ENCODE measurements around the gene KLF3. TPM values are rescaled to one million over a fixed set of nuclear protein-coding genes. Genes with fewer than 3 reads are reported as not detected.

Gene KLF3
- total and polyA plus RNA-seq, 2 donors from 2014 or later = 9.3 to 87.7 TPM

DNA sequence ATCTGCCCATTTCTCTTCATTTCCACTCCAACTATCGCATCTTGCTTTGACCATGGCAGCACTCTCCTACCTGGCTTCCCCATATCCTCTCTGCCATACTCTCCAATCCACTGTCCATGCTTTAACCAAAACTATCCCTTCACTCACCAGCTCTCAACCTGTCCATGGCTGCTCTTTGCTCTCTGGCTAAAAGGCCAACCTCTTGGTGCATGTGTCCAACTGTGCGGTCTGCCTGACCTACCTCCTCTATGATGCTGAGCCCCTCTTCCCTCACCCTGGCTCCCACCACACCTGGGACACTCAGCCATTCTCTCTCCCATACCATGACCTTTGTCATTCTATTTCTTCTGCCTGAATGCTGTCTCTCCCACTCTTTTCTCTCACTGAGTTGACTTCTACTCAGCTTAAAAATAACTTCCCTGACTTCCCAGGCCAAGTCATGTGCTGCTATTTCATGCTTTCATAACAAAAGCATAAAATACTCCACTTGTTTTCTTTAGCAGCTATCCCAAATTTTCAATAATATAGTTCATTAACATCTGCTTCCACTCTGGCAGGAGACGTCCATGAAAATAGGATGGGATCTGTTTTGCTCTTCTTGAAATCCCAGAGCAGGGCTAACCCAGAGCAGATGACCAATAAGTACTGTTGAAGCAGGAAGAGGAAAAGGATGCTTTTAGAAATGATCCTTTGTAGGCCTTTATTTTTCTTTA, 29.8 kb upstream of the KLF3 start:
- Histone ChIP-seq H3K9ac (ENCODE audit: low read length in 3 of 3) (no peak overlapping the region), H3K9me3 (ENCODE audit: control insufficient read depth in 2 of 3, insufficient read depth in 1 of 3, low read length in 3 of 3) (no peaks in the 10 kb centered on the region), H3K27ac (ENCODE audit: low read depth in 2 of 2, low read length in 2 of 2) (peak overlapping the region in 1 of 2 donors; percentile 44), H3K4me3 (ENCODE audit: low read length in 3 of 3) (no peak overlapping the region), H3K4me1 (ENCODE audit: control insufficient read depth in 2 of 3, insufficient read depth in 2 of 3, low read depth in 1 of 3, low read length in 3 of 3) (peaks cover 0 to 4% (median 0%) of the 10 kb centered on the region in 3 donors), H3K27me3 (ENCODE audit: control insufficient read depth, insufficient read depth, low read length) (no peaks in the 10 kb centered on the region), H3K36me3 (ENCODE audit: control insufficient read depth in 2 of 3, insufficient read depth in 3 of 3, low read length in 3 of 3) (no peaks in the 10 kb centered on the region)
- TF ChIP-seq, protein P1, sequence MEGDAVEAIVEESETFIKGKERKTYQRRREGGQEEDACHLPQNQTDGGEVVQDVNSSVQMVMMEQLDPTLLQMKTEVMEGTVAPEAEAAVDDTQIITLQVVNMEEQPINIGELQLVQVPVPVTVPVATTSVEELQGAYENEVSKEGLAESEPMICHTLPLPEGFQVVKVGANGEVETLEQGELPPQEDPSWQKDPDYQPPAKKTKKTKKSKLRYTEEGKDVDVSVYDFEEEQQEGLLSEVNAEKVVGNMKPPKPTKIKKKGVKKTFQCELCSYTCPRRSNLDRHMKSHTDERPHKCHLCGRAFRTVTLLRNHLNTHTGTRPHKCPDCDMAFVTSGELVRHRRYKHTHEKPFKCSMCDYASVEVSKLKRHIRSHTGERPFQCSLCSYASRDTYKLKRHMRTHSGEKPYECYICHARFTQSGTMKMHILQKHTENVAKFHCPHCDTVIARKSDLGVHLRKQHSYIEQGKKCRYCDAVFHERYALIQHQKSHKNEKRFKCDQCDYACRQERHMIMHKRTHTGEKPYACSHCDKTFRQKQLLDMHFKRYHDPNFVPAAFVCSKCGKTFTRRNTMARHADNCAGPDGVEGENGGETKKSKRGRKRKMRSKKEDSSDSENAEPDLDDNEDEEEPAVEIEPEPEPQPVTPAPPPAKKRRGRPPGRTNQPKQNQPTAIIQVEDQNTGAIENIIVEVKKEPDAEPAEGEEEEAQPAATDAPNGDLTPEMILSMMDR (IDR thresholded peaks at IDR 0.05; ENCODE audit: borderline replicate concordance, extremely low read depth, insufficient read depth) = no peak
- intact Hi-C loops (cut with DNase I) = no loop called here
- peak in 1 of 5 donors; percentile 26 for DNase-seq
- no peak for FAIRE-seq

DNA sequence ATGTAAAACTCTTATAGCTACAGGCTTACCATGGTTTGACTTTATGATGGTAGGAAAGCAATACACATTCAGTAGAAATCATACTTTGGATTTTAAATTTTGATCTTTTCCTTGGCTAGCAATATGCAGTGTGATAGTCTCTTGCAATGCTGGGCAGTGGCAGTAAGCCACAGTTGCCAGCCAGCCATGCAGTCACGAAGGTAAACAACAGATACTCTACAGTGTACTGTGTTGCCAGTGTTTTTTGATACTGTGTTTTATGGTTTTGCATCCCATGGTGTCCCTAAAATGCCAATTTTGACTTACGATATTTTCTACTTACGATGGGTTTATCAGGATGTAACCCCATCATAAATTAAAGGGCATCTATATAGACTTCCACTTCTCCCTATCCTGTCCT, 24.8 kb upstream of the KLF3 start:
- Histone ChIP-seq H3K27ac (ENCODE audit: low read depth in 2 of 2, low read length in 2 of 2) (no peak overlapping the region), H3K27me3 (ENCODE audit: control insufficient read depth, insufficient read depth, low read length) (no peaks in the 10 kb centered on the region), H3K9me3 (ENCODE audit: control insufficient read depth in 2 of 3, insufficient read depth in 1 of 3, low read length in 3 of 3) (no peaks in the 10 kb centered on the region), H3K4me3 (ENCODE audit: low read length in 3 of 3) (no peak overlapping the region), H3K36me3 (ENCODE audit: control insufficient read depth in 2 of 3, insufficient read depth in 3 of 3, low read length in 3 of 3) (no peaks in the 10 kb centered on the region), H3K4me1 (ENCODE audit: control insufficient read depth in 2 of 3, insufficient read depth in 2 of 3, low read depth in 1 of 3, low read length in 3 of 3) (no peaks in the 10 kb centered on the region), H3K9ac (ENCODE audit: low read length in 3 of 3) (no peak overlapping the region)
- no peak for FAIRE-seq
- no peak for DNase-seq
- intact Hi-C loops (cut with DNase I) = no loop called here
- TF ChIP-seq, protein P1 (IDR thresholded peaks at IDR 0.05; ENCODE audit: borderline replicate concordance, extremely low read depth, insufficient read depth) = no peak

DNA sequence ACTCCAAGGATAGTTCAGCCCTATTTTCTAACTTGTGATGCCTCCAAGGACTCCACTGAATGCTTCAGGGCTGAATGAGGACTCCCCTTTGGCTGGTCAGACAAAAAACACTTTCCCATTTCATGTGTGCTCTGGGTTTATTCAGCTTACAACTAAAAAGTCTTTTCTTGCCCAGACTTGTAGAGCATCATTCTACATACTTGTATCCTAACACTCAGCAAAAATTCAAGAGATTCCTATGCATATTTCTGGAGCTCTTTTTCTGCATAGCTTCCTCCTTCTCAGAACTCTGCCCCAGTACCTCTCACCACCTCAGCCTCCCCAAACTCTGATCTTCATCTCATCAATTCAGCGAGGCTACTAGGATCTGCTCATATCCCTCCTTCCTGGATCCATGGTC, 22.2 kb upstream of the KLF3 start:
- no peaks in the 10 kb centered on the region for H3K27me3 ChIP-seq (ENCODE audit: control insufficient read depth, insufficient read depth, low read length)
- no peak overlapping the region for H3K4me3 ChIP-seq (ENCODE audit: low read length in 3 of 3)
- no peak overlapping the region for H3K9ac ChIP-seq (ENCODE audit: low read length in 3 of 3)
- DNase-seq (no peak), FAIRE-seq (no peak)
- intact Hi-C loops (cut with DNase I) = no loop called here
- H3K9me3 ChIP-seq (ENCODE audit: control insufficient read depth in 2 of 3, insufficient read depth in 1 of 3, low read length in 3 of 3) = no peaks in the 10 kb centered on the region
- H3K36me3 ChIP-seq (ENCODE audit: control insufficient read depth in 2 of 3, insufficient read depth in 3 of 3, low read length in 3 of 3) = no peaks in the 10 kb centered on the region
- no peaks in the 10 kb centered on the region for H3K4me1 ChIP-seq (ENCODE audit: control insufficient read depth in 2 of 3, insufficient read depth in 2 of 3, low read depth in 1 of 3, low read length in 3 of 3)
- no peak overlapping the region for H3K27ac ChIP-seq (ENCODE audit: low read depth in 2 of 2, low read length in 2 of 2)
- TF ChIP-seq, protein P1 (IDR thresholded peaks at IDR 0.05; ENCODE audit: borderline replicate concordance, extremely low read depth, insufficient read depth) = no peak

Data from kidney (tissue), 14 donors.